Naive B cell (primary cell): Measurements from ENCODE around the gene PRKCE. TPM values are rescaled to one million over a fixed set of nuclear protein-coding genes. Genes with fewer than 3 reads are reported as not detected.

Experiments
- ATAC-seq, 2 donors: fragments of 150-1000 bp; cut with Tn5 transposase; 2 replicates each; pipeline ENCODE4 v1.10.0; 2021; ENCODE audit warnings: low read depth in 2 of 2, mild to moderate bottlenecking in 2 of 2, moderate library complexity in 2 of 2
- DNase-seq: peaks from one replicate; pipeline ENCODE4 v3.0.0; 2022
- H3K27ac Mint-ChIP-seq, 6 donors: one replicate each; pipeline ENCODE4 v1.8.0; 2020 to 2022; ENCODE audit warnings: mild to moderate bottlenecking in 6 of 6, mixed read lengths in 6 of 6, moderate library complexity in 5 of 6, inconsistent platforms in 2 of 6
- H3K27me3 Mint-ChIP-seq, 3 donors: one replicate each; pipeline ENCODE4 v1.8.0; 2021 to 2022; ENCODE audit warnings: mixed read lengths in 3 of 3, mild to moderate bottlenecking in 1 of 3
- H3K36me3 Mint-ChIP-seq, 2 donors: one replicate each; pipeline ENCODE4 v1.8.0; 2020 to 2022; ENCODE audit warnings: mixed read lengths in 2 of 2, inconsistent platforms in 1 of 2, mild to moderate bottlenecking in 1 of 2
- H3K4me1 Mint-ChIP-seq, 3 donors: one replicate each; pipeline ENCODE4 v1.8.0; 2020 to 2022; ENCODE audit warnings: mixed read lengths in 3 of 3, inconsistent platforms in 1 of 3, mild to moderate bottlenecking in 1 of 3, moderate library complexity in 1 of 3
- H3K4me3 Mint-ChIP-seq, 8 donors: one replicate each; pipeline ENCODE4 v1.8.0; 2020 to 2022; ENCODE audit warnings: mild to moderate bottlenecking in 8 of 8, mixed read lengths in 8 of 8, moderate library complexity in 8 of 8, inconsistent platforms in 2 of 8
- H3K9me3 Mint-ChIP-seq, 7 donors: one replicate each; pipeline ENCODE4 v1.8.0; 2020 to 2022; ENCODE audit warnings: mixed read lengths in 7 of 7, mild to moderate bottlenecking in 5 of 7, inconsistent platforms in 2 of 7, moderate library complexity in 1 of 7
- polyA plus RNA-seq, 6 donors: library from polyadenylated mRNA; unstranded; fragments of 300-500 nt; fragmentation: Illumina TruSeq; gene quantifications; one replicate each; pipeline ENCODE4 v1.2.3, GENCODE V29; 2021; ENCODE audit warnings: low read depth in 6 of 6

PRKCE gene
- polyA plus RNA-seq, 6 donors from 2014 or later: 14.8 to 33.3 (median 23.2) TPM

DNA sequence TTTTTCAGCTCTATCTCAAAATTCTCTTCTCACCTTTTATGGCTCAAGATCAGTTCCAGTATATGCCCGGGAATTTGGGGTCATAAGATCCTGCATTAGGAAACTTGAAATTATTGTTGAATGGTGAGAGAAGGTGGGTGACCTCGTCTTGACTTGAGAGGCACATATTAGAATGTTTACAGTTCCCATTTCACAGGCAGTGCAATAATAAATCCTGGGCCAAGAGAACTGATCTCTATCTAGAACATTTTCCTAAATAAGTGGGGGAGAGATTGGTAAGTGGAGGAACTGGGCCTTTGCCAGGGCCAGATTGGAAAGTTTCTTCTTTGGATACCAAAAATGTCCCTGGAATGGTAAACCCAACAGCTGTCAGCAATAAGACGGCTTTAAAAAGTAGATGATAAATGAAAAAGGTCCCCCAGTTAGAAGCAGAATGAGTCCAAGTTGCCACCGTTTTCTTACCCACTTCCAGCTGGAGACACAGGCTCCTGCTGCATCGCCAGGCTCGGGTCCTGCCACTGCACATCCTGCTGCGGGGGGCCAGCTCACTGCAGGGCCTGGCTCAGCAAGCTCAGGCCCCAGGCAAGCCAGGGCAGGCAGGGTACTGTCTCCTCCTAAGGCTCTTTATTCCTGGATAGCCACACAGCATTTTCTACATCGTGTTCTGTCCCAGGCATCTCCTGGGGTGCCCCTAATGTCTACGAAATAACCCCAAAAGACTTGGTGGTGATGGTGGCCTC, 519.3 kb downstream of the PRKCE start:
- Mint-ChIP-seq H3K27ac (peak overlapping the region in 3 of 6 donors; percentile 33 to 65 (median 62)), H3K27me3 (no peaks in the 10 kb centered on the region), H3K9me3 (no peaks in the 10 kb centered on the region), H3K4me3 (no peak overlapping the region), H3K4me1 (no peaks in the 10 kb centered on the region), H3K36me3 (peaks cover 2 to 16% of the 10 kb centered on the region in 2 donors)
- ATAC-seq (no peak), DNase-seq (no peak)

DNA sequence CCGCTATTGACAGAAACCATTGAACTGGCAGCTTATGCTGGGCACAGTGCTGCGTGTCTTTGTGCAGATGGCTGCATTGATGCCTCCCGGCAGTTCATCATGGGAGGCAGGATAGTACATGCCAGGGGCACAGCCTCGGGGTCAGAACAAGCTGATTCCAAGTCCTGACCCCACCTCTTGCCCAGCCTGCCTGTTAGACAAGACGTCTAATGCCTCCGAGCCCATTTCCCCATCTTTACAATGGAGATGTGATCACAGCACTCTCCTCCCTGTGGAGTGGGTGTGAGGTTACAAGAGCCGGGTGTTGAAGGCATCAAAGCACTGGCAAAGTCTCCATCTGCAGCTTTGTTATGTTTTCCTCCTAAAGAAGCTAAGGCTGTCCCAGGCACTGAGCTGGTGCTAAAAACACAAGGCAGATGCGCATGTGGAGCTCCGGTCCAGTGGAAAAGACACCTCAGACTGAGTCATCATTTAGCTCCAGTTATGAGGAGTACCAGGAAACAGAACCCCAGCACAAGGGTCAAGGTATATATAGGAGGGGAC, 520.0 kb downstream of the PRKCE start:
- DNase-seq: no peak
- no peak overlapping the region for H3K4me3 Mint-ChIP-seq
- ATAC-seq: no peak
- H3K9me3 Mint-ChIP-seq: no peaks in the 10 kb centered on the region
- H3K27me3 Mint-ChIP-seq: no peaks in the 10 kb centered on the region
- no peaks in the 10 kb centered on the region for H3K4me1 Mint-ChIP-seq
- H3K27ac Mint-ChIP-seq: peak overlapping the region in 2 of 6 donors; percentile 33 to 62
- H3K36me3 Mint-ChIP-seq: peaks cover 0 to 21% of the 10 kb centered on the region in 2 donors

DNA sequence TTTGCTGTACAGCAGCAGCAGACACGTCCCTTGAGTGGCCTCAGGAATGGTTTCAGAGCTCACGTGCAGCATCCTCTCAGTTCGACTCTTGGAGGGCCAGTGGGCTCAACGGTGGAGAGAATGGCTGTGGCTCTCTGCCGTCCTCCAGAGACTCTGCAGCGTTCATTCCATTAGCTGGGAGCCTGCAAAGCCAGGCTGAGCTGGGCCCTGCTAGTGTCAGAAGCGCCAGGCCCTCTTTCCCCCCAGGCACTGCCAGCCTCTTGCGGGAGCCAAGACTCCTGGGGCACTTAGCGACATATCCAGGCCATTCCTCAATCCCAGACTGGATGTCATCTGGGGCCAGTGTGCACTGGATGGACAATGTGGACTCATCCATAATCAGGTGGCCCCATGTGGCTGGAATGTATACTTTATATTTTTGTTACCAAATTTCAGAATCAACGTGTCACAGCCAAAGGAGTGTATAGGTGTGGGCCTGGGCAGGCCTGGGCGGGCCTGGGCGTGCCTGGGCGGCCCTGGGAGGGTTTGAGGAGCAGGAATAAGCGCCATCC, 520.6 kb downstream of the PRKCE start:
- Mint-ChIP-seq H3K27ac (no peak overlapping the region), H3K27me3 (no peaks in the 10 kb centered on the region), H3K36me3 (peaks cover 0 to 21% of the 10 kb centered on the region in 2 donors), H3K4me3 (no peak overlapping the region), H3K9me3 (no peaks in the 10 kb centered on the region), H3K4me1 (no peaks in the 10 kb centered on the region)
- DNase-seq: no peak
- no peak for ATAC-seq

DNA sequence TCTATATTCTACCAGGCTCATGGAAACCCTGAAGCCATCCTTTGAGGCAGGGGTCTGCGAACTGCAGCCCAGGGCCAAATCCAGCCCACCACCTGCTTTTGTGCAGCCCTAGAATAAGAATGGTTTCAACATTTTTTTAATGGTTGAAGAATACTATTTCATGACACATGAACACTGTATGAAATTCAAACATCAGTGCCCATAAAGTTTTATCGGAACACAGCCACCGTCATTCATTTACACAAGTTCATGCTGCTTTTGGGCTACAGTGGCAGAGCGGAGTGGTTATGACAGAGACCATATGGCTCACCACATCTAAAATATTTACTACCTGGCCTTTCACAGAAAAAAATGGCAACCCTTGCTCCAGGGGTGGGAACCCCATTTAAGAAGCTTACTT, 521.6 kb downstream of the PRKCE start:
- no peak overlapping the region for H3K27ac Mint-ChIP-seq
- no peak for ATAC-seq
- DNase-seq: no peak
- no peaks in the 10 kb centered on the region for H3K27me3 Mint-ChIP-seq
- H3K4me1 Mint-ChIP-seq: no peaks in the 10 kb centered on the region
- H3K36me3 Mint-ChIP-seq: peaks cover 0 to 19% of the 10 kb centered on the region in 2 donors
- no peaks in the 10 kb centered on the region for H3K9me3 Mint-ChIP-seq
- no peak overlapping the region for H3K4me3 Mint-ChIP-seq

DNA sequence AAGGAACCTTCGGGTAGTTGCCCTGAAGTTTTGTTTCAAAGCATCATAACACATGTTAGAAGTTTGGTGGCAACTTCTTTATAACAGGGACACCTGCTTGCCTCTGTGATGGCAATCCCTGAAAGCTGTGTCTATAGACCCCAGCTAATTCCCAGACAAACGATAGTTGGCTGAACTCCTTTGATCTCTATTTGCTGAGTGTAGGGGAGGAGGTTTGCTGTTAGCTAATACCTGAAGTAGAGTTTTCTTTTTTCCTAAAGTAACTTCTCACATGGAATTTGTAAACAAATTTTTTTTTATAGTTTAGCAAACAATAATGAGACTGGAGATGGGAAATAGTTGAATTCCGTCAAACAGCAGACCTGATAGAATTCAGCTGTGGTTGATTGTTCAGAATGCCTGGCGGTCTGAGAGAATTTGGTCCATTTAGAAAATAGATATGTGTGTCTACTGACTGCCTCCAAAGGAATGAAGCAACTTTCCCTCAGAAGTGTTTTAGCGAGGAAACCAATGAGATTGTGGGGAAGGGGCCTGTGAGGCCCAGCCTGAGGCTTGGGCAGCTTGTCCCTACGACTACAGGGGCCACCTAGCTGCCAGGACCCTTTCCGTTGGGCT, 522.3 kb downstream of the PRKCE start:
- no peak overlapping the region for H3K4me3 Mint-ChIP-seq
- H3K27me3 Mint-ChIP-seq: no peaks in the 10 kb centered on the region
- no peaks in the 10 kb centered on the region for H3K9me3 Mint-ChIP-seq
- ATAC-seq (no peak), DNase-seq (no peak)
- peaks cover 0 to 15% of the 10 kb centered on the region in 2 donors for H3K36me3 Mint-ChIP-seq
- H3K27ac Mint-ChIP-seq: peak overlapping the region in 1 of 6 donors; percentile 41
- peaks cover 0 to 3% (median 2%) of the 10 kb centered on the region in 3 donors for H3K4me1 Mint-ChIP-seq

DNA sequence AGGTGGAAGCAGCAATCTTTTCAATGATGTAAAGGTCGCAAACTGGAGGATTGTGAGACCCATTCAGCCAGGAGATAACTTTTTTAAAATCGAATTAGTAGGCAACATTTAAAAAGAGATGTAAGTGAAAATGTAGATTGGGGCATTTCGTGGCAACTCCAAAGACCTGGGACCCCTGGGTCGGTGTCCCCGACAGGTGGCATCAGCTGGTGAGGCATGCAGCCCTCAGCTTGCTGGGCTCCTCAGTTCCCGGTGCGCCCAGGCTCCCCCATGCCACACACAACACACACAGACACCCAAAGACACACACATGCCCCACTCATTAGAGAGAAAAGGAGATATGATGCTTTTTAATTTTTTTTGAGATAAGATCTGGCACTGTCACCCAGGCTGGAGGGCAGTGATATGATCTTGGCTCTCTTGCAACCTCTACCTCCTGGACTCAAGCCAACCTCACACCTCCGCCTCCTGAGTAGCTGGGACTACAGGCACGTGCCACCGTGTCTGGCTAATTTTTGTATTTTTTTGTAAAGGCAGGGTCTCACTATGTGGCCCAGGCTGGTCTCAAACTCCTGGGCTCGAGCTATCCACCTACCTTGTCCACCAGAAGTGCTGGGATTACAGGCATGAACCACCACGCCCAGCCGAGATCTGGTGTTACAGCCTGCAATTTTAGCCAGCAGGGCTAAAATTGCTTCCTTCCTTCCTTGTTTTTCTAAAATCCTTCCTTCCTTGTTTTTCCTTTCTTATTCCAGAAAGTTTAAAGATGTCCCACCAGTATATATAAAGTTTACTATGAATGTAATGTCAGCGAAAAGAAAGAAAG, 523.1 kb downstream of the PRKCE start:
- Mint-ChIP-seq H3K4me1 (peaks cover 0 to 4% (median 2%) of the 10 kb centered on the region in 3 donors), H3K36me3 (peaks cover under 1 to 15% of the 10 kb centered on the region in 2 donors), H3K27ac (no peak overlapping the region), H3K9me3 (no peaks in the 10 kb centered on the region), H3K4me3 (no peak overlapping the region), H3K27me3 (no peaks in the 10 kb centered on the region)
- ATAC-seq (no peak), DNase-seq (no peak)

DNA sequence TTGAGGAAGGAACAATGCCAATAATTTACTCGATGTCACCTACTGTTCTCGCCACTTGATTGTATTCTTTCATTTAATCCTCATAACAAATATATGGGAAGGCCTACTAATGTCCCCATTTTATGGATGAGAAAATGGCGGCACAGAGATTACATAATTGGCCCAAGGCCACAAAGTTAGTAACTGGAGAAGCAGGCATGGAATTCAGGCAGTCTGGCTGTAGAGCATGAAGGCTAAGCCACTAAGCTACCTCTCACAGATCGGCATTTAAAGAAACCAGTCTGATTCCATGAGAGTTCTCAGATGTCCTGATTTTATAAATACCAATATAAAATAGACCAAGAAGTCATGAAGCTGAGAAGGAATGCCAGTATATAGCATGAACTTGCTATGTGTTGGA, 523.9 kb downstream of the PRKCE start:
- no peak overlapping the region for H3K27ac Mint-ChIP-seq

DNA sequence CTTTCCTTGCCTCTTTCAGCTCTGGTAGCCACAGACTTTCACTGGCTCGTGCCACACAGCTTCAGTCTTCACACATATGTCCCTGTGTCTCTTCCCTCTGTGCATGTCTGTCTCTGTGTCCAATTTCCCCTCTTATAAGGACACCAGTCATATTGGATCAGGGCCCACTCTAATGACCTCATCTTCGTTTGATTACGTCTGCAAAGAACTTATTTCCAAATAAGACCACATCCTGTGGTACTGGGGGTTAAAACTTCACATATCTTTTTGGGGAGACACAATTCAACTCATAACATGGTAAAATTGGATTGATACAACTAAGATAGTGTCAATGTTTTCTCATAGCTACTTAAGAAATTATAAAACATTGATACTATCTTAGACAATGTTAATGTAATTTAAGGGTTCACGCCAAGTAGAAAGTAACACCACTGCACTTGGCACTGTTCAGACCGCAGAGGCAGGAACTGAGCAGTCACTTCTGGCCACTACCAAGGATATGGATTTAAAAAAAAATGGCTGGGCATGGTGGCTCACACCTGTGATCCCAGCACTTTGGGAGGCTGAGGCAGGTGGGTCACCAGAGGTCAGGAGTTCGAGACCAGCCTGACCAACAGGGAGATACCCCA, 526.1 kb downstream of the PRKCE start:
- Mint-ChIP-seq H3K9me3 (no peaks in the 10 kb centered on the region), H3K36me3 (peaks cover 16 to 17% of the 10 kb centered on the region in 2 donors), H3K4me1 (peaks cover 0 to 10% (median 2%) of the 10 kb centered on the region in 3 donors), H3K4me3 (no peak overlapping the region), H3K27ac (peak overlapping the region in 5 of 6 donors; percentile 28 to 61 (median 31)), H3K27me3 (no peaks in the 10 kb centered on the region)
- no peak for ATAC-seq
- no peak for DNase-seq

More for the DNA sequence above, 523.9 kb downstream of the PRKCE start:
- Mint-ChIP-seq H3K4me1 (peaks cover 0 to 9% (median 2%) of the 10 kb centered on the region in 3 donors), H3K4me3 (no peak overlapping the region), H3K27me3 (no peaks in the 10 kb centered on the region), H3K9me3 (no peaks in the 10 kb centered on the region), H3K36me3 (peaks cover 9 to 15% of the 10 kb centered on the region in 2 donors)
- ATAC-seq: no peak
- no peak for DNase-seq

DNA sequence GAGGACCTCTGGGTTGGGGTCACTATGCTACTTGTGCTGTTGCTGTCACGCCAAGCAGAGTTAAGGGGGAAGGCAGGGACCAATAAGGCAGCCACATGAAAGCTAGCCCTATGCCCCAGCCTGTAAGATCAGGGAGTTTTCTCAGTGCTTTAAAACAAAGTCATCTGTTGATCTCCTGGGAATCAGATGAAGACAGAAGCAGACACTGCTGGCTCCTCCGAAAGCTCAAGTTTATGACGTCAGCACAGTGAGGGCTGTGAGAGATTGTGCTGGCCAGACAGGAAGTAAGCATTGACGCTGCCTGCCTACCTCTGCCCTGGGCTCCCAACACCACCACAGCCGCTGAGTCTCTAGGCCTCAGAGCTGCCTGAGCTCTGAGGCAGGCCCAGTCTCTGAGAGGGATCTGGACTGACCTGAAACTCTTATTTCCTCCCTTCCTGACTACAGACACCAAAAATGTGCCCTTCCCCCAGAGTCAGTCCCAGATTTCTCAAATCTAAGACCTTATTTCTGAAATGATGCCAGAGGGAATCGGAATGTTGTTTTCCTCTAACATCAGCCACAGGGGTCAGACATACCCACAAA, 527.7 kb downstream of the PRKCE start:
- no peak overlapping the region for H3K4me3 Mint-ChIP-seq
- no peaks in the 10 kb centered on the region for H3K9me3 Mint-ChIP-seq
- ATAC-seq (peak; percentile 64 to 89), DNase-seq (peak; percentile 14)
- H3K27ac Mint-ChIP-seq: peak overlapping the region in 3 of 6 donors; percentile 42 to 79 (median 75)
- peaks cover 27 to 29% of the 10 kb centered on the region in 2 donors for H3K36me3 Mint-ChIP-seq
- H3K27me3 Mint-ChIP-seq: no peaks in the 10 kb centered on the region
- peaks cover 0 to 13% (median 4%) of the 10 kb centered on the region in 3 donors for H3K4me1 Mint-ChIP-seq

DNA sequence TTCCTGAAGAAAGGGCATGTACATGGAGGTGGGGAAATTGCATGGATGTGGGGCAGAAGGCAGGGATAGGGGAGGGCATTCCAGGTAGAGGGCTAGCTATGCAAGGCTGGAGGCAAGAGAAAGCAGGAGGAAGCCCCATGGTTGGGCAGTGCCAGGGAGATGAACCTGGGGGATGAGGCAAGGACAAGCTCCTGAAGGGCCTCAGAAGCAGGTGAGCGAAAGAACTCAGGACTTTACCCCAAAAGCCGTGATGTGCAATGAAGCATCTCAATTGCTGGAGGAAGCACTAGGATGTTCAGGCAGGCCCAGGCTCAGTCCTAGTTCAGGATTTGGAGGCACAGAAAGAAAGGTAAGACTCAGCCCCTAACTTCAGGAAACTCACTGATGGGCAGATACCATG, 528.7 kb downstream of the PRKCE start:
- no peaks in the 10 kb centered on the region for H3K27me3 Mint-ChIP-seq
- peaks cover 32 to 40% of the 10 kb centered on the region in 2 donors for H3K36me3 Mint-ChIP-seq
- ATAC-seq: no peak
- H3K27ac Mint-ChIP-seq: peak overlapping the region in 1 of 6 donors; percentile 5
- H3K9me3 Mint-ChIP-seq: no peaks in the 10 kb centered on the region
- no peak for DNase-seq
- H3K4me3 Mint-ChIP-seq: no peak overlapping the region
- peaks cover 0 to 13% (median 4%) of the 10 kb centered on the region in 3 donors for H3K4me1 Mint-ChIP-seq

DNA sequence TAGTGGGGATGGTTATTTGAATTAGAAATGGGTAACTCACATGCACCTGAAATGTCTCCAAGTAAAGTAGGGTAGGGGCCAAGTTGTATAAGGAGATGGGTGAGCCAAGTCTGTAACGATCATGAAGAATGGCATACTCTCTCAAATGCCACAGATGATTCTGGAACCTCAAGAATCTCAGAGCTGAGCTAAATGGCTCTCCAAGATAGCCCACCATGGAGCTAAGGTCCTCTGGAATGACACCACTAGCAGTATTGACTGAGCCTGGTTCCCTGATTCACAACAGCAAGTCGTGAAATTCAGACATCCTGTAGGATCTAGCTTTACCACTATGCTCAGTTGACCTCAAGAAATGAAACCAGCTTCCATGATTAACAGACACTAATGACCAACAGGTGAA, 529.8 kb downstream of the PRKCE start:
- no peaks in the 10 kb centered on the region for H3K27me3 Mint-ChIP-seq
- H3K4me3 Mint-ChIP-seq: no peak overlapping the region
- H3K9me3 Mint-ChIP-seq: no peaks in the 10 kb centered on the region
- DNase-seq (no peak), ATAC-seq (no peak)
- peak overlapping the region in 1 of 6 donors; percentile 19 for H3K27ac Mint-ChIP-seq
- H3K36me3 Mint-ChIP-seq: peaks cover 30 to 42% of the 10 kb centered on the region in 2 donors
- peaks cover 0 to 13% (median 4%) of the 10 kb centered on the region in 3 donors for H3K4me1 Mint-ChIP-seq

DNA sequence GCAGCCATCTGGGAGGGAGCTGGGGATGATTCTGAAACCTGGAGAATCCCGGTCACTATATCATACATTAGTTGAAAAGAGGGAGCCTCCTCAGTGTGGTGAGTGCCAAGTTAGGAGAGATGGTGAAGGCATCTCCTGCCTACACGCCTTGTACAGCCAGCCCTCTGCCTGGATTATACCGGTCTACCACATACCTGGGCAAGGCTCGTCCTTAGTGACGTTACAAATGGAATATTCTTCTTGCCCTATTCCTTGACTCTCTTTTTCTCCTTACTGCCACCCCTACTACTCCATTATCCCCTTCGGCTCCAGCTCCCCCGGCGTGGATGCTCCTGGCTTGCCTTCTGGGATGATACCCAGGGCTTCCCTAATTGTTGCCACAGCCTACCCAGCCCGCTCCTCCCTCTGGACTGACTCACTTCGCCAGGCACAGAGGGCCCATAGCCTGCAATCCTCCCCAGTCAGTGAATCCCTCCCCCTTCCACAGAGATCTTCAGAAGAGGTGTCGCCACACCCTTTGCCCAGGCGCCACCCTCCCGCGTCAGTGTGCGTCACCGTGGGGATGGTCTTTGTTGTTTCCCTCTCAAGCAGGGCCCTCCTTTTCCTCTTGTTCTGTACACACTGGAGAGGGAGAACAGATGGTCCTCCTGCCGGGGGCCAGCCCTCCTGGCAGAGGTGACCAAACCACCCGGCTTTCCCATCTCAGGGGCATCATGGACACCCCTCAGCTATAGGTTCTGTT, 530.5 kb downstream of the PRKCE start:
- no peaks in the 10 kb centered on the region for H3K27me3 Mint-ChIP-seq
- DNase-seq: no peak
- H3K36me3 Mint-ChIP-seq: peaks cover 30 to 42% of the 10 kb centered on the region in 2 donors
- no peak overlapping the region for H3K4me3 Mint-ChIP-seq
- no peaks in the 10 kb centered on the region for H3K9me3 Mint-ChIP-seq
- H3K27ac Mint-ChIP-seq: peak overlapping the region in 2 of 6 donors; percentile 13 to 31
- peaks cover 2 to 16% (median 6%) of the 10 kb centered on the region in 3 donors for H3K4me1 Mint-ChIP-seq
- ATAC-seq: no peak
